A549 (cell line): ENCODE data around the gene CYP20A1. TPM values are rescaled to one million over a fixed set of nuclear protein-coding genes. Genes with fewer than 3 reads are reported as not detected.
"Not testable (repeated sequence)": the region's sequence is repeated elsewhere in the genome, so short reads cannot be mapped to it uniquely, and the experiment has no call there.

Experiments
- ATAC-seq, 2 experiments: fragments of 200-7000 bp in 1 of 2; fragments of >200 bp in 1 of 2; cut with Nextera tagmentation in 1 of 2; cut with Tn5 transposase in 1 of 2; 3 replicates each; pipeline versions ENCODE4 v1.8.0 to v1.9.1; 2018 to 2020; ENCODE audit warnings: mild to moderate bottlenecking in 1 of 2, moderate library complexity in 1 of 2
- CTCF ChIA-PET: fragments of 300-600 bp; sonication (Branson Sonifier 250); formaldehyde crosslinking; extraction: SDS; loops from one replicate; lab custom pipeline; 2021; ENCODE audit warnings: antibody characterized with exemption, inconsistent platforms; lab: Yijun Ruan, JAX
- POLR2A ChIA-PET: fragments of 350-600 bp; formaldehyde crosslinking; extraction: SDS; loops from one replicate; lab custom pipeline; 2021; ENCODE audit warnings: antibody characterized with exemption, inconsistent platforms; lab: Yijun Ruan, JAX
- DNase-seq, 2 experiments: peaks; one replicate each; pipeline versions ENCODE4 v3.0.0 to v3.0.0-alpha.2; 2011 to 2016; ENCODE audit warnings: low read depth in 1 of 2, low spot score in 1 of 2
- FAIRE-seq: peaks from 2 replicates; lab custom pipeline; 2011; peaks lifted over from hg19 to GRCh38; lab: Jason Lieb, UNC
- H3K27ac ChIP-seq, 2 experiments: fragments of >200 bp; sonication (Bioruptor Twin); formaldehyde crosslinking; 3 replicates each; pipeline ENCODE4 v1.5.1; 2016 to 2017
- H3K4me1 ChIP-seq: fragments of >200 bp; sonication (Bioruptor Twin); formaldehyde crosslinking; 3 replicates; pipeline ENCODE4 v1.6.1; 2016
- H3K4me2 ChIP-seq: fragments of >200 bp; sonication (Bioruptor Twin); formaldehyde crosslinking; 3 replicates; pipeline ENCODE4 v1.6.1; 2016
- H3K4me3 ChIP-seq: fragments of >200 bp; sonication (Bioruptor Twin); formaldehyde crosslinking; 3 replicates; pipeline ENCODE4 v1.5.1; 2016
- H3K9me3 ChIP-seq: fragments of >200 bp; sonication (Bioruptor Twin); formaldehyde crosslinking; 3 replicates; pipeline ENCODE4 v1.6.1; 2016
- CEBPB ChIP-seq, 2 experiments: fragments of >200 bp in 1 of 2; sonication (Bioruptor Twin) in 1 of 2; formaldehyde crosslinking in 1 of 2; IDR thresholded peaks; 2 replicates each; pipeline ENCODE4 v1.6.1; 2012 to 2016
- CHD2 ChIP-seq: fragments of 150-350 bp; IDR thresholded peaks from 2 replicates; pipeline ENCODE4 v1.6.1; 2014; ENCODE audit warnings: low read length; ENCODE audit not compliant: partially characterized antibody
- CHD4 ChIP-seq: fragments of 200-600 bp; sonication (generic); IDR thresholded peaks from 2 replicates; pipeline ENCODE4 v1.6.1; 2016; ENCODE audit warnings: antibody characterized with exemption, mild to moderate bottlenecking, borderline replicate concordance
- FOSB ChIP-seq: fragments of 250-450 bp; sonication (Bioruptor Pico); IDR thresholded peaks from 2 replicates; pipeline ENCODE4 v1.5.0; 2020; ENCODE audit warnings: mild to moderate bottlenecking, moderate library complexity
- HOXB13 ChIP-seq: fragments of 250-450 bp; sonication (Bioruptor Pico); IDR thresholded peaks from 2 replicates; pipeline ENCODE4 v1.5.0; 2020; ENCODE audit warnings: low read depth, mild to moderate bottlenecking, moderate library complexity
- KDM5A ChIP-seq: fragments of 200-600 bp; sonication (generic); IDR thresholded peaks from 2 replicates; pipeline ENCODE4 v1.6.1; 2016; ENCODE audit warnings: antibody characterized with exemption, mild to moderate bottlenecking
- MAFK ChIP-seq: fragments of 450-650 bp; IDR thresholded peaks from 2 replicates; pipeline ENCODE4 v1.6.1; 2014; ENCODE audit not compliant: partially characterized antibody
- NR3C1 ChIP-seq: fragments of >200 bp; sonication (Bioruptor Twin); formaldehyde crosslinking; IDR thresholded peaks from 3 replicates; pipeline ENCODE4 v1.6.1; 2017
- POLR2AphosphoS2 ChIP-seq: conservative IDR thresholded peaks from 2 replicates; pipeline ENCODE4 v1.6.1; 2012; ENCODE audit warnings: low read length, improper control_type of control experiment, inconsistent platforms
- RAD21 ChIP-seq, 2 experiments: fragments of >200 bp in 1 of 2; sonication (Bioruptor Twin) in 1 of 2; formaldehyde crosslinking in 1 of 2; IDR thresholded peaks in 1 of 2; conservative IDR thresholded peaks in 1 of 2; 2 replicates in 1 of 2; 3 replicates in 1 of 2; pipeline ENCODE4 v1.6.1; 2012 to 2018; ENCODE audit warnings: inconsistent platforms in 1 of 2
- TFCP2L1 ChIP-seq: fragments of 250-450 bp; sonication (Bioruptor Pico); IDR thresholded peaks from 2 replicates; pipeline ENCODE4 v1.5.0; 2021; ENCODE audit warnings: mild to moderate bottlenecking
- WGBS: methylation state at CpG from one replicate; pipeline ENCODE4 v1.1.6; 2017; ENCODE audit errors: missing lambda C conversion rate; 5-methylcytosine and 5-hydroxymethylcytosine counted together
- polyA plus RNA-seq, 4 experiments: library from polyadenylated mRNA; depleted of rRNA in 3 of 4; stranded (reverse); fragments of >200 nt; fragmentation: RNase III in 1 of 4; extraction: RNeasy Plus Mini Kit Qiagen cat#74134 plus additional on column Dnase treatment in 1 of 4; gene quantifications; 2 replicates in 3 of 4; 3 replicates in 1 of 4; pipeline ENCODE4 v1.2.3, GENCODE V29; 2011 to 2017
- TF ChIP-seq, protein P1 (sequence below): fragments of >200 bp; sonication (Bioruptor Twin); formaldehyde crosslinking; IDR thresholded peaks from 3 replicates; pipeline ENCODE4 v1.6.1; 2016
- TF ChIP-seq, protein P2 (sequence below): fragments of 150-350 bp; IDR thresholded peaks from 2 replicates; pipeline ENCODE4 v1.6.1; 2014; ENCODE audit warnings: low read depth, mild to moderate bottlenecking, low read length

The CYP20A1 gene
- polyA plus RNA-seq, 2 of the 4 experiments (the other 2 are of a cell fraction): 7.5 to 19.7 TPM

DNA sequence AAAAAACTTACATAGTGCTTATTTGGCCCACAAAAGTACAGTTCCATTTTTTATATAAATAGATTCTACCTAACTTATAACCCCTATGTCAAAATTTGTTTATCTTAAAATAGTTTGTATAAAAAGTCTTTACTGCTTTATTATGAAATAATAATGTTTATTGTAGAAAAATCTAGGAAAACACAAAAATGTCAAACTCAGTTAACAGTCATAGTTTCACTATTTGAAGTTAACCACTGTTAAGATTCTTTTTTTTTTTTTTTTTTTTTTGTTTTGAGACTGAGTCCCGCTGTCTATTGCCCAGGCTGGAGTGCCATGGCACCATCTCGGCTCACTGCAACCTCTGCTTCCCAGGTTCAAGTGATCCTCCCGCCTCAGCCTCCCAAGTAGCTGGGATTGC is 62.8 kb downstream of the CYP20A1 start (continued):
- TF ChIP-seq CHD2 (no peak), RAD21 (conservative IDR thresholded peaks at IDR 0.05 in 1 of 2, IDR thresholded peaks at IDR 0.05 in 1 of 2) (no peak), CHD4 (no peak), POLR2AphosphoS2 (no peak)

DNA sequence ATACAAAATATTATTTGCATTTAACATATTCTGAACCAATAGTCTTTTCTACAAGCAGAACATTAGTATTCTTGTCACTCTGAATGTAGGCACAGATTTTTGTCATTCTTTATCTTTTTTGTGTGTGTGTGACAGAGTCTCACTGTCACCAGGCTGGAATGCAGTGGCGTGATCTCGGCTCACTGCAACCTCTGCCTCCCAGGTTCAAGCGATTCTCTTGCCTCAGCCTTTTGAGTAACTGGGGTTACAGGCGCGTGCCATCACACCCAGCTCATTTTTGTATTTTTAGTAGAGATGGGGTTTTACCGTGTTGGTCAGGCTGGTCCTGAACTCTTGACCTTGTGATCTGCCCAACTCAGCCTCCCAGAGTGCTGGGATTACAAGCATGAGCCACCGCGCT is 63.8 kb downstream of the CYP20A1 start:
- H3K4me1 ChIP-seq, DNase-seq, ATAC-seq, FAIRE-seq, H3K4me3 ChIP-seq, H3K27ac ChIP-seq, H3K9me3 ChIP-seq, POLR2A ChIA-PET, H3K4me2 ChIP-seq: not testable (repeated sequence)
- 94% methylated on average over 8 of the region's 8 CpGs for WGBS
- CTCF ChIA-PET: interaction anchor here (0.7 kb wide), 1 partner anchor 10 kb away, joined by 3 read pairs; no protein-coding TSS in a partner anchor

DNA sequence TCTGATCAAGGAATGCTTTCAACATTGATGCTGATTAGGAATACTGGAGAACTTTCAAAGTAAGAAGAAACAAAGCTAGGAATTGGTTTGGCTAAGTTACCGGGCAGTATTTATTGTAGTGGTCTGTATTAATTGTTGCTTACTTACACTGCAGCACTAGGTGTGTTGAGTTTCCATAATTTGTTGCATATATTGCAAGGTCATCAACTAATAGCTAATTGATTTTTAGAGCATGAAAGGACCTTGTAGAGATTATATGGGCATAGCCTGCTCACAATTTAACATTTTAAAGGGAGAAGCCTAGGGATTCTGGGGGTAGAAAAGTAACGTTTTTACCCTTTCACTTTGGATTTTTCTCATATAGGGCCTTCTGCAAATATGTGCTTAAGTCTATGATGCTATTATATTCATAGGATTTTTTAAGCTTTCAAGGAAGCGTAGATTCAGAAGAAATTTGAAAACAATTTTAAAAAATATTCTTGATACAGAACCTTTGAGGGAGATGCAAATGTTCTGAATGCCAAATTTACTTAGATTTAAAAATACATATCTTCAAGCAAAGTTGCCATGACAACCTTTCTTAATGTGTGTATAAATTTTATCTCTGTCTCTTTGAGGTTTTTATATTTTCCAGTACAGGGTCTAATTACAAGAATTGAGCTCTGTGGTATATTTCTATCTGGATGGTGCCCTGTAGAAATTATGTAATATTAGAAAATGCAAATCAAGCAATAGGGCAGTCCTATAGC is 72.0 kb downstream of the CYP20A1 start:
- Histone ChIP-seq H3K4me1 (peaks cover 6% of the 10 kb centered on the region; the same call in 1 of the 3 replicates), H3K27ac (no peak overlapping the region), H3K9me3 (no peaks in the 10 kb centered on the region), H3K4me2 (no peak overlapping the region), H3K4me3 (no peak overlapping the region)
- DNase-seq: no peak
- FAIRE-seq: no peak
- 77% methylated on average over 3 of the region's 3 CpGs for WGBS
- TF ChIP-seq POLR2AphosphoS2 (no peak), MAFK (peak; percentile 74)
- no peak for ATAC-seq
- CTCF ChIA-PET: interaction anchor here (0.9 kb wide), 1 partner anchor 43 kb away, joined by 3 read pairs; no protein-coding TSS in a partner anchor
- POLR2A ChIA-PET: no interaction called here

DNA sequence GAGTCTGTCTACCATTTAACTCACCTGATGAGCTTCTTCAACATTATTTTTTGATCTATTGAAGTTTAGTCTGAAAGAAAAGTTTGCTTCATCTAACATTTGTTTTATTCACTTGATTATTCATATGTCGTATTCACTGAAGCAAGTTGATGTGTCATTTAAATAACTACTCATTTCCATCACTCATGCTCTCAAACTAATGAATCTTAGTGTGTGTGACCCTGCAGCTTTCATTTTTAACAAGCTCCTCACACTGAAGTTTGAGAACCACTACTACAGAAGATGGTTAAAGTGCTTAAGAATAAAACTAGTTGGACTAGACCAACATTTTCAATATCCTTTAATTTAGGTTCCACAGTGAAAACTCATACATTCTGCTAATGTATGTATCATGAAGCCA is 87.5 kb downstream of the CYP20A1 start:
- Histone ChIP-seq H3K9me3 (no peaks in the 10 kb centered on the region), H3K27ac (no peak overlapping the region), H3K4me3 (no peak overlapping the region), H3K4me1 (peaks cover 20% of the 10 kb centered on the region), H3K4me2 (no peak overlapping the region)
- DNase-seq (no peak), FAIRE-seq (no peak), ATAC-seq (no peak)
- TF ChIP-seq MAFK (no peak), FOSB (CRISPR knock-in tag) (no peak)
- 79% methylated on average over 1 of the region's 1 CpG for WGBS
- ChIA-PET POLR2A (no interaction called here), CTCF (no interaction called here)

DNA sequence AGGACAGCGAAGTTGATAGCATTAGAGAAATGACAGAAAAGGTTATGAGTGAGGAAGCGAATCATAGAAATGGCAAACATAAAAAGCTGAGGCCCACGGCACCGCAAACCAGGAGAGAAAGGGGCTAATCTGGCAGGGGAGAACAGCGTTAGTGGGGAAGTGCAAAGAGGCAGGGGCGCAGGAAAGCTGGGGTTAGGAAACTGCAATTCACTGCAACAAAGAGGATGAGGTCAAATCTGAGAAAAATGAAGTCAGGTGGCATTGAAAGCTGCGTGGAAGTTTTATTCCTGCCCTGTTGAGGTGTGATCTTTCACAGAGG is 88.7 kb downstream of the CYP20A1 start:
- CTCF ChIA-PET: no interaction called here
- H3K4me1 ChIP-seq: peaks cover 20% of the 10 kb centered on the region
- ATAC-seq: peak; percentile 32 to 42; a peak in 5 of 6 replicates
- peak overlapping the region; percentile 79 for H3K4me2 ChIP-seq
- H3K27ac ChIP-seq: peak overlapping the region; percentile 92 to 98
- DNase-seq: peak in 1 of 2 experiments; percentile 21
- TF ChIP-seq, protein P1, sequence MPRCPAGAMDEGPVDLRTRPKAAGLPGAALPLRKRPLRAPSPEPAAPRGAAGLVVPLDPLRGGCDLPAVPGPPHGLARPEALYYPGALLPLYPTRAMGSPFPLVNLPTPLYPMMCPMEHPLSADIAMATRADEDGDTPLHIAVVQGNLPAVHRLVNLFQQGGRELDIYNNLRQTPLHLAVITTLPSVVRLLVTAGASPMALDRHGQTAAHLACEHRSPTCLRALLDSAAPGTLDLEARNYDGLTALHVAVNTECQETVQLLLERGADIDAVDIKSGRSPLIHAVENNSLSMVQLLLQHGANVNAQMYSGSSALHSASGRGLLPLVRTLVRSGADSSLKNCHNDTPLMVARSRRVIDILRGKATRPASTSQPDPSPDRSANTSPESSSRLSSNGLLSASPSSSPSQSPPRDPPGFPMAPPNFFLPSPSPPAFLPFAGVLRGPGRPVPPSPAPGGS: no peak
- TF ChIP-seq NR3C1: no peak
- TF ChIP-seq TFCP2L1: no peak
- TF ChIP-seq, protein P2, sequence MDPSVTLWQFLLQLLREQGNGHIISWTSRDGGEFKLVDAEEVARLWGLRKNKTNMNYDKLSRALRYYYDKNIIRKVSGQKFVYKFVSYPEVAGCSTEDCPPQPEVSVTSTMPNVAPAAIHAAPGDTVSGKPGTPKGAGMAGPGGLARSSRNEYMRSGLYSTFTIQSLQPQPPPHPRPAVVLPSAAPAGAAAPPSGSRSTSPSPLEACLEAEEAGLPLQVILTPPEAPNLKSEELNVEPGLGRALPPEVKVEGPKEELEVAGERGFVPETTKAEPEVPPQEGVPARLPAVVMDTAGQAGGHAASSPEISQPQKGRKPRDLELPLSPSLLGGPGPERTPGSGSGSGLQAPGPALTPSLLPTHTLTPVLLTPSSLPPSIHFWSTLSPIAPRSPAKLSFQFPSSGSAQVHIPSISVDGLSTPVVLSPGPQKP: no peak
- no peak for TF ChIP-seq HOXB13 (CRISPR knock-in tag)
- TF ChIP-seq KDM5A: no peak
- TF ChIP-seq CEBPB (IDR thresholded peaks at IDR 0.05): no peak
- no peak for TF ChIP-seq CHD2
- POLR2A ChIA-PET: interaction anchor here (1.9 kb wide), 1 partner anchor 88 kb away, joined by 9 read pairs; the partner anchor contains the start of gene CYP20A1
- no peak for FAIRE-seq
- H3K4me3 ChIP-seq: peak overlapping the region; percentile 76
- 13% methylated on average over 7 of the region's 7 CpGs for WGBS
- H3K9me3 ChIP-seq: no peaks in the 10 kb centered on the region
